LNCAP (cell line): ENCODE results near the gene DACT1.

ENCODE experiments used
- TF ChIP-seq, protein P1 (sequence below): fragments of 450-650 bp; IDR thresholded peaks from 2 replicates; pipeline ENCODE4 v1.5.1; 2017; ENCODE audit warnings: mild to moderate bottlenecking

Gene DACT1

DNA sequence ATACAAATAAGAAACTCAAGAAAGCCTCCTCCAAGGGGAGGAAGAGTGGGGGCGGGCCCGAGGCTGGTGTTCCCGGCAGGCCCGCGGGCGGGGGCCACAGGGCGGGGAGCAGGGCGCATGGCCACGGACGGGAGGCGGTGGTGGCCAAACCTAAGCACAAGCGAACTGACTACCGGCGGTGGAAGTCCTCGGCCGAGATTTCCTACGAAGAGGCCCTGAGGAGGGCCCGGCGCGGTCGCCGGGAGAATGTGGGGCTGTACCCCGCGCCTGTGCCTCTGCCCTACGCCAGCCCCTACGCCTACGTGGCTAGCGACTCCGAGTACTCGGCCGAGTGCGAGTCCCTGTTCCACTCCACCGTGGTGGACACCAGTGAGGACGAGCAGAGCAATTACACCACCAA lies 8.7 kb downstream of the DACT1 start:
- TF ChIP-seq, protein P1, sequence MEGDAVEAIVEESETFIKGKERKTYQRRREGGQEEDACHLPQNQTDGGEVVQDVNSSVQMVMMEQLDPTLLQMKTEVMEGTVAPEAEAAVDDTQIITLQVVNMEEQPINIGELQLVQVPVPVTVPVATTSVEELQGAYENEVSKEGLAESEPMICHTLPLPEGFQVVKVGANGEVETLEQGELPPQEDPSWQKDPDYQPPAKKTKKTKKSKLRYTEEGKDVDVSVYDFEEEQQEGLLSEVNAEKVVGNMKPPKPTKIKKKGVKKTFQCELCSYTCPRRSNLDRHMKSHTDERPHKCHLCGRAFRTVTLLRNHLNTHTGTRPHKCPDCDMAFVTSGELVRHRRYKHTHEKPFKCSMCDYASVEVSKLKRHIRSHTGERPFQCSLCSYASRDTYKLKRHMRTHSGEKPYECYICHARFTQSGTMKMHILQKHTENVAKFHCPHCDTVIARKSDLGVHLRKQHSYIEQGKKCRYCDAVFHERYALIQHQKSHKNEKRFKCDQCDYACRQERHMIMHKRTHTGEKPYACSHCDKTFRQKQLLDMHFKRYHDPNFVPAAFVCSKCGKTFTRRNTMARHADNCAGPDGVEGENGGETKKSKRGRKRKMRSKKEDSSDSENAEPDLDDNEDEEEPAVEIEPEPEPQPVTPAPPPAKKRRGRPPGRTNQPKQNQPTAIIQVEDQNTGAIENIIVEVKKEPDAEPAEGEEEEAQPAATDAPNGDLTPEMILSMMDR, result no peak

DNA sequence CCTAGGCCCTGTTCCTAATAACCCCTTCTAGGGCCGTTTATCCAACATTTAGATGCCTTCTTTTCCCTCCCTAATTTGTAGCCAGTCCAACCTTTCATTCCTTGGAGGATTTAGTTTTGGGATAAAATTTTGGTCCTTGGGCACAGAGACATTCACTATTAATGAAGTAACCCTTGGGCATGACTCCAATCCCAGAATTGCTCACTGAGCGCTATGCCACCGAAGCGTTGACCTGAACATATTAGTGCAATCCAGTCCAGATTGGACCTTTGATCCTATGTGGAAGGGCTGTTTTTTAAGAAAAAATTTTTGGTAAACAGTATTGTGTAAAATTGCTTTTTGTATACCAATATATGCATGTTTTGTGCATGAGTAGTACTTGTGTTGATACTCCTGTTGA lies 10.0 kb downstream of the DACT1 start:
- TF ChIP-seq, protein P1, result no peak

DNA sequence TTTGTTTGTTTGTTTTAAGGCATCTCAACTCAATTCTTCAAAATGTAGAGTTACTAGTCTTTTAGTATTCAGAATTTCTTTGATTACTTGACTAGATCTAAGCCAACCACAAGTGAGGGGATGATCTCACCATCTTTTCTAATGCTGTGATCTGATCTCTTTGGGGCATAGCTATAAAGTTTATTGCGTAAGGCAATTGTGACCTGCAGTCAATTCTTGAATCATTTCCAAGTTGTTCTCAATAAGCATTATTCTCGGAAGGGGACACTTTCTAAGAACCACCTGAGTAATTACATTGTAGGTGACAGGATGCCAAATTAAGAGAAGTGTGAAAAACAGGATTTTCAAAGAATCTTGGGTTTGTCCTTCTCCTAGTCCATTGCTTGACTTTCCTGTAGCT lies 13.1 kb downstream of the DACT1 start:
- TF ChIP-seq, protein P1, result no peak

DNA sequence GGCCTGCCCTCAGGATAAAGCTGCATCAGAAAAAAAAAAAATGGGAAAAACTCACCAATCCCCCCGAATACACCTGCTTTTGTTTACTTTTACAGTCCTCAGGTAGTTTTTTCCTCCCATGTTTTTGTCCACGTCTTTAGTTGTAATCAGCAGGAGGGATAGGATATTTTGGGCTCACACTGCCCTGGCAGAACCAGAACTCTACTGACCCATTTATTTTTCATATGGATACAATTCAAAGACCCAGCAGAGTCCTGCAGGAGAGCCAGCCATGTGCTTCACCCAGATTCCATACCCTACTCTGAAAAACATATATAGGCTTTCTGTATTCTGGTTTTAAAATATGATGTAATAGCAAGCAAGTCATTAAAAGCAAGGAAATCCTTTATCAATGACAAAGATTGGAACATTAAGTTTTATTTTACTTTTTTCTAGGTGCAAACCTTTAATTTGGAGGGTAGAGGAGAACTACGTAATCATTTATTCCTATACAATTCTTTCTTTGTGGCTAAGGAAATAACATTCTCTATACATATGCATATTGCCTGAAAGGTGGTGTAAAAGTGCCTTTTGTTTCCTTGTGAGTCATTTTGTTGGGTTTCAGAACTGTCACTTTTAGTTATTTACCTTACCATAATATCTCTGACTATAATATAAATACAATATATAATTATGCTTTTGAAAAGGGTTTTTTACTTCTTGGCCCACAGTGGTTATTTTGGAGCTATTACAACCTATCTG lies 19.1 kb downstream of the DACT1 start:
- TF ChIP-seq, protein P1, result no peak

DNA sequence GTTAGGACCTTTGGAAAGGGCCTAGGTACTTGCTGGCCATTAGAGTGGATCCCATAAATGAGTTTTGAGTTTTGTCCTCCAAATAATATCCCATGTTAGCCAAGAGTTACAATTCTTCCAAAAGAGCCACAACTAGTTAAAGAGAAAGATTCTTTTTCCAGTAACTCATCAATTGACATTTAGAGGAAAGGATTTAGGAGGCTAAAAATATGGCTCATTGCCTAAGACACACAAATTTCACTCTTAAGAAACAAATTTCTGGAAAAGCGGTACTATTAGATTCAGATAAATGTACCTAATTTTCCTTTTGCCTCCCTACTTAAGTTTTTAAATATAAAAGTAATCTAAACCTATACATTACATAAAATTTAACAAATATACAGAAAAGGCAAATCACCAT lies 21.3 kb downstream of the DACT1 start:
- TF ChIP-seq, protein P1, result no peak

DNA sequence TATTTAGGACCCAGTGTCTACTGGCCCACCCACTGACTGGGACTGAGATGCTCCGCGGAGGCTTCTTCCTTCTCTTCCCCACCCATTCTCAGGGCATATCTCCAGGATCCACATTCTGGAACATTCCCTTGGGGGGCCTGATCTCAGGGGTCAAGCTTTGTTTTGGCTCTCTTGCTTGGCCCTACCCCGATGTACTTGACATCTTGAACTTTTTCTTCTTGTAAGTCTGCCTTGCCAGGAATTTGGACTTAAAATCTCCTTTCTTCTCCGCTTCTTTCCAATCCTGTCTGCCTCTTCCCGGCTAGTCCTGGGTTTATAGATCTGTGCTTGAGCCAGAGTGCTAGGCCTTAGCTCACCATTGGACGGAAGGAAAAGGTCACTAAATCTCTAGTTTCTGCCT lies 22.1 kb downstream of the DACT1 start:
- TF ChIP-seq, protein P1, result no peak

DNA sequence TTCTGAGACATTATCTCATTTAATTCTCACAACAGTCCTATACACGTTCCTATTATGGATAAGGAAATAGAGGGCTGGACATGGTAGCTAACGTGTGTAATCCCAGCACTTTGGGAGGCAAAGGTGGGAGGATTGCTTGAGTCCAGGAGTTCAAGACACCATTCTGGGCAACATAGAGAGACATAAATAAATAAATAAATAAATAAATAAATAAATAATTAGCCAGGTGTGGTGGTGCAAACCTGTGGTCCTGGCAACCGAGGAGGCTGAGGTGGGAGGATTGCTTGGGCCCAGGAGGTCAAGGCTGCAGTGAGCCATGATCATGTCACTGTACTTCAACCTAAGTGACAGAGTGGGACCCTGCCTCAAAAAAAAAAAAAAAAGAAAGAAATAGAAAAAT lies 22.6 kb downstream of the DACT1 start:
- TF ChIP-seq, protein P1, result no peak

DNA sequence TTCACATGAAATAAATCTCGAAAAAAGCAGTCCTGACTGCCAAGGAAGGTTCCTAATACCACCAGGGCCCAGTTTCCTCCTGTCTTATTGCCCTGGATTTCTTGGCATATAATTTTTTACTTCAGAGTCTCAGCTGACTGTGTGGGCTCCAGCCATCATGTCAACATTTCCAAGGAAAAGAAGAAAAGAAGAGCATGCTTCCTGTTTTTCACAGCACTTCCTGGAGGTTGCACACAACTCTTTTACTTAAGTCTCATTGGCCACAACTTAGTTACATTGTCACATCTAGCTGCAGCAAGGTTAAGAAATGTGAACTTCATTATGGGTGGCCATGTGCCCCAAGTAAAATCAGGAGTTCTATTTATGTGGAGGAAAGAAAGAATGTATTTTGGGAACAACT lies 24.3 kb downstream of the DACT1 start:
- TF ChIP-seq, protein P1, result no peak
